Panc1 (cell line): Measurements from ENCODE around the gene GH2. TPM values are rescaled to one million over a fixed set of nuclear protein-coding genes. Genes with fewer than 3 reads are reported as not detected.

Source experiments
- ATAC-seq: fragments of 200-7000 bp; cut with Tn5 transposase; 2 replicates; pipeline ENCODE4 v1.9.1; 2020; ENCODE audit warnings: mild to moderate bottlenecking, moderate library complexity
- Bru-seq: library from RNA; stranded (reverse); fragments of 400-500 nt; gene quantifications from one replicate; lab custom pipeline; 2021; lab: Mats Ljungman, UMichigan
- BruChase-seq, 2 experiments: library from RNA; stranded (reverse); fragments of 400-500 nt; gene quantifications; one replicate each; lab custom pipeline; 2021; lab: Mats Ljungman, UMichigan
- BruUV-seq: library from RNA; stranded (reverse); fragments of 400-500 nt; replicated peaks from 2 replicates; lab custom pipeline; 2021; lab: Mats Ljungman, UMichigan
- CTCF ChIA-PET: fragments of 300-600 bp; sonication (Branson Sonifier 250); formaldehyde crosslinking; loops from one replicate; lab custom pipeline; 2022; ENCODE audit warnings: antibody characterized with exemption; lab: Charles Lee
- POLR2A ChIA-PET: fragments of 300-600 bp; sonication (Branson Sonifier 250); formaldehyde crosslinking; loops from one replicate; lab custom pipeline; 2022; ENCODE audit warnings: antibody characterized with exemption; lab: Charles Lee
- DNase-seq: peaks from one replicate; pipeline ENCODE4 v3.0.0-alpha.2; 2010; ENCODE audit warnings: low read depth, low spot score
- H3K27ac ChIP-seq: 2 replicates; pipeline ENCODE4 v1.5.1; 2011; ENCODE audit warnings: mild to moderate bottlenecking, low read length, inconsistent platforms
- H3K27me3 ChIP-seq: fragments of 200-500 bp; sonication (Bioruptor generic); 2 replicates; pipeline ENCODE4 v1.6.0; 2014; ENCODE audit warnings: low read length, inconsistent platforms; ENCODE audit not compliant: control insufficient read depth, insufficient read depth
- H3K36me3 ChIP-seq: fragments of 200-500 bp; sonication (Bioruptor generic); 2 replicates; pipeline ENCODE4 v1.5.1; 2014; ENCODE audit warnings: inconsistent platforms, mild to moderate bottlenecking, low read length, moderate library complexity; ENCODE audit not compliant: control insufficient read depth, insufficient read depth
- H3K4me1 ChIP-seq: 2 replicates; pipeline ENCODE4 v1.5.1; 2011; ENCODE audit warnings: inconsistent platforms, mild to moderate bottlenecking, low read length, moderate library complexity; ENCODE audit not compliant: control insufficient read depth, insufficient read depth
- H3K4me3 ChIP-seq, 2 experiments: 2 replicates each; pipeline ENCODE4 v1.5.1; 2011 to 2012; ENCODE audit warnings: low read depth in 2 of 2, low read length in 2 of 2, mild to moderate bottlenecking in 2 of 2, inconsistent platforms in 1 of 2, moderate library complexity in 1 of 2
- H3K9me3 ChIP-seq: fragments of 200-500 bp; sonication (Bioruptor generic); 2 replicates; pipeline ENCODE4 v1.5.1; 2014; ENCODE audit warnings: low read depth, mild to moderate bottlenecking, inconsistent platforms, low read length, moderate library complexity; ENCODE audit not compliant: control insufficient read depth, insufficient read depth
- POLR2AphosphoS5 ChIP-seq: IDR thresholded peaks from 2 replicates; pipeline ENCODE4 v1.6.1; 2012; ENCODE audit warnings: mild to moderate bottlenecking, low read depth, low read length, moderate library complexity
- SIN3A ChIP-seq: IDR thresholded peaks from 2 replicates; pipeline ENCODE4 v1.6.1; 2012; ENCODE audit warnings: low read depth, mild to moderate bottlenecking, low read length, moderate library complexity, borderline replicate concordance; ENCODE audit not compliant: insufficient read depth
- TCF7L2 ChIP-seq: IDR thresholded peaks from 2 replicates; pipeline ENCODE4 v1.6.1; 2011; ENCODE audit warnings: mild to moderate bottlenecking, low read depth, low read length, inconsistent platforms
- in situ Hi-C: cut with HindIII; loops from 2 replicates; pipeline ENCODE4 v1.10.0; 2016; ENCODE audit warnings: low sequenced_read_pairs, low pct_unique_long_range_greater_than_20kb
- intact Hi-C: fragments of 100-400 bp; cut with micrococcal nuclease; formaldehyde crosslinking; loops from one replicate; pipeline ENCODE4 v1.10.0; 2022; ENCODE audit not compliant: unreplicated experiment
- long read RNA-seq: library from polyadenylated mRNA; unstranded; transcript quantifications from one replicate; pipeline ENCODE4 v2.0.0, GENCODE V29; 2021; ENCODE audit not compliant: unreplicated experiment
- polyA plus RNA-seq: library from polyadenylated mRNA; unstranded; fragments of >200 nt; gene quantifications from one replicate; pipeline ENCODE4 v1.2.1, GENCODE V29; 2012; ENCODE audit warnings: missing spikeins; ENCODE audit not compliant: insufficient read length
- total RNA-seq: library from RNA; stranded (reverse); gene quantifications from one replicate; pipeline ENCODE4 v1.2.1, GENCODE V29; 2021; ENCODE audit not compliant: unreplicated experiment
- TF ChIP-seq, protein P1 (sequence below), 2 experiments: IDR thresholded peaks; 2 replicates each; pipeline ENCODE4 v1.6.1; 2011 to 2012; ENCODE audit warnings: low read depth in 2 of 2, control low read depth in 1 of 2, low read length in 1 of 2, mild to moderate bottlenecking in 1 of 2, moderate library complexity in 1 of 2; ENCODE audit not compliant: insufficient read depth in 1 of 2
- TF ChIP-seq, protein P2 (sequence below): fragments of 450-650 bp; IDR thresholded peaks from 2 replicates; pipeline ENCODE4 v1.5.1; 2017; ENCODE audit warnings: mild to moderate bottlenecking

GH2 gene
- total RNA-seq: not detected
- not detected for polyA plus RNA-seq
- not detected for Bru-seq, nascent RNA
- BruChase-seq, experiment 1, labeled RNA remaining after a 2-hour chase: not detected
- not detected for BruChase-seq, experiment 2, labeled RNA remaining after a 6-hour chase
- long read RNA-seq: 0 reads

DNA sequence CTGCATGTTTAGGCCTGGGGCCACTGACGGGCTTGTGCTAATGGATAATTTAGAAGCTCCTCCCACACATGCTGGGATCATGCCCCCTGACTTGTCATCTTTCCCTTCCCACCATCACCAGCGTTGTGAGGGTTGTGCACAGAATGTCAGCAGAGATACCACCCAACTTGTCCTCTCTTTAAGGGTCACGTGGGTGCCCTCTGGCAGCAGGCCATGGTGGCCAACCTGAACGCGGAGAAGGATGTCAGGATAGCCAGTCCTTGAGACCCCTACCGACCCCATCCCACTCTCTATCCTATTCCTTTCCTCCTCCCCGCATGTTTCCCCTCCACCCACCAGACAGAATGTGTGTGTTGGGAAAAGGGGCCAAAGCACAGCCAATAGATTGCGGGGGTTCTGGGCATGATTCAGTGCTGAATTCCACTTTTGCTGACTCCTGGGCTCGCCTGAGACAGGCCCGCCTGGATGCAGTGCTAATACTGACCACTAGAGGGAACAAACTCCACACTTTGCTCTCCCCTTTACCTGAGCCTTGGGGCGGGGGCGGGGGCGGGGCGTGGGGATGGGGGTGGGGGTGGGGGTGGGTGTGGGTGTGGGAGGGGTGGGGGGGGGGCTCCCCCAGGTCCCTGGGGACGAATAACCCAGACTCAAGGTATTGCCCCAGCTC, at the start of gene GH2:
TSS of gene GH2 (minus strand) at position 10 of the 667 bp plus-strand sequence. CDS start 143 bp downstream, outside the sequence.
- no TSS peak for BruUV-seq
- ATAC-seq: peak; percentile 87
- Histone ChIP-seq H3K9me3 (no peaks in the 10 kb centered on the region), H3K27me3 (no peaks in the 10 kb centered on the region), H3K27ac (no peak within 1 kb of the TSS), H3K4me1 (no peaks in the 10 kb centered on the region), H3K36me3 (no peaks in the 10 kb centered on the region), H3K4me3 (no peak within 1 kb of the TSS)
- ChIA-PET POLR2A (no interaction called here), CTCF (interaction anchor here (0.7 kb wide), 1 partner anchor 12 kb away, joined by 4 read pairs; no protein-coding TSS in a partner anchor)
- intact Hi-C loops (no loop called here), in situ Hi-C loops (no loop called here)
- DNase-seq: peak; percentile 35
- TF ChIP-seq, protein P1, sequence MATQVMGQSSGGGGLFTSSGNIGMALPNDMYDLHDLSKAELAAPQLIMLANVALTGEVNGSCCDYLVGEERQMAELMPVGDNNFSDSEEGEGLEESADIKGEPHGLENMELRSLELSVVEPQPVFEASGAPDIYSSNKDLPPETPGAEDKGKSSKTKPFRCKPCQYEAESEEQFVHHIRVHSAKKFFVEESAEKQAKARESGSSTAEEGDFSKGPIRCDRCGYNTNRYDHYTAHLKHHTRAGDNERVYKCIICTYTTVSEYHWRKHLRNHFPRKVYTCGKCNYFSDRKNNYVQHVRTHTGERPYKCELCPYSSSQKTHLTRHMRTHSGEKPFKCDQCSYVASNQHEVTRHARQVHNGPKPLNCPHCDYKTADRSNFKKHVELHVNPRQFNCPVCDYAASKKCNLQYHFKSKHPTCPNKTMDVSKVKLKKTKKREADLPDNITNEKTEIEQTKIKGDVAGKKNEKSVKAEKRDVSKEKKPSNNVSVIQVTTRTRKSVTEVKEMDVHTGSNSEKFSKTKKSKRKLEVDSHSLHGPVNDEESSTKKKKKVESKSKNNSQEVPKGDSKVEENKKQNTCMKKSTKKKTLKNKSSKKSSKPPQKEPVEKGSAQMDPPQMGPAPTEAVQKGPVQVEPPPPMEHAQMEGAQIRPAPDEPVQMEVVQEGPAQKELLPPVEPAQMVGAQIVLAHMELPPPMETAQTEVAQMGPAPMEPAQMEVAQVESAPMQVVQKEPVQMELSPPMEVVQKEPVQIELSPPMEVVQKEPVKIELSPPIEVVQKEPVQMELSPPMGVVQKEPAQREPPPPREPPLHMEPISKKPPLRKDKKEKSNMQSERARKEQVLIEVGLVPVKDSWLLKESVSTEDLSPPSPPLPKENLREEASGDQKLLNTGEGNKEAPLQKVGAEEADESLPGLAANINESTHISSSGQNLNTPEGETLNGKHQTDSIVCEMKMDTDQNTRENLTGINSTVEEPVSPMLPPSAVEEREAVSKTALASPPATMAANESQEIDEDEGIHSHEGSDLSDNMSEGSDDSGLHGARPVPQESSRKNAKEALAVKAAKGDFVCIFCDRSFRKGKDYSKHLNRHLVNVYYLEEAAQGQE (IDR thresholded peaks at IDR 0.05; ENCODE audit: insufficient read depth in 1 of 2, low read depth in 2 of 2, low read length in 1 of 2): no peak
- TF ChIP-seq, protein P2, sequence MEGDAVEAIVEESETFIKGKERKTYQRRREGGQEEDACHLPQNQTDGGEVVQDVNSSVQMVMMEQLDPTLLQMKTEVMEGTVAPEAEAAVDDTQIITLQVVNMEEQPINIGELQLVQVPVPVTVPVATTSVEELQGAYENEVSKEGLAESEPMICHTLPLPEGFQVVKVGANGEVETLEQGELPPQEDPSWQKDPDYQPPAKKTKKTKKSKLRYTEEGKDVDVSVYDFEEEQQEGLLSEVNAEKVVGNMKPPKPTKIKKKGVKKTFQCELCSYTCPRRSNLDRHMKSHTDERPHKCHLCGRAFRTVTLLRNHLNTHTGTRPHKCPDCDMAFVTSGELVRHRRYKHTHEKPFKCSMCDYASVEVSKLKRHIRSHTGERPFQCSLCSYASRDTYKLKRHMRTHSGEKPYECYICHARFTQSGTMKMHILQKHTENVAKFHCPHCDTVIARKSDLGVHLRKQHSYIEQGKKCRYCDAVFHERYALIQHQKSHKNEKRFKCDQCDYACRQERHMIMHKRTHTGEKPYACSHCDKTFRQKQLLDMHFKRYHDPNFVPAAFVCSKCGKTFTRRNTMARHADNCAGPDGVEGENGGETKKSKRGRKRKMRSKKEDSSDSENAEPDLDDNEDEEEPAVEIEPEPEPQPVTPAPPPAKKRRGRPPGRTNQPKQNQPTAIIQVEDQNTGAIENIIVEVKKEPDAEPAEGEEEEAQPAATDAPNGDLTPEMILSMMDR: peak; percentile 63

DNA sequence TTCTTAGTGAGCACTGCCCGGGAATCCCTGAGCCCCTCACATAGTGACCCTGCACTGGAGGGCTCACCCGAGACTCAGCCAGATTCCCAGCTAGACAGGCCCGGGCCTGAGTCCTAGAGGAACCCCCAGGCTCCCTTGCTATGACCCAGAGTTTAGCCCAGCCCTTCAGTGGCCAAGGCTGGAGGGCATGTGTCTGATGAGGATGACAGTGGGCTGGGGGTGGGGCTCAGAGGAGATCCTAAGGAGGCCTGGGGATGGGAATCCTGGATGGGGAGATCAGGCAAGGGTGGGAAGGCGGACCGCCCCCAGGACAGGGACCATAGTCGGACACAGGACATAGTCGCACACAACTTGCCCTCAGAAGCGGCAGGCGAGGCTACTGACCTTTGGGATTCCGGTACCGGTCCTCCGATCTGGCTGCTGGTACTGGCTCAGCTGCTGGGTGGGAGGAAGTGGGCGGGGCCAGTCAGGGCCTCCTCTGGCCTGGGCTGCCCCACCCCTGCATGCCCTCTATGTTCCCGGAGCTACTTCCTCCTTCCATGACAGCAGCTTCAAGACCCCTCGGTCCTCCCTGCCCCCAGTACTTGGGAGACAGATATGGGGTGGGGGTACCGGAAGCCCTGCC, 49.3 kb upstream of the GH2 start:
- no peaks in the 10 kb centered on the region for H3K4me1 ChIP-seq
- H3K27ac ChIP-seq: no peak overlapping the region
- no peak overlapping the region for H3K4me3 ChIP-seq
- no peaks in the 10 kb centered on the region for H3K36me3 ChIP-seq
- no peak for ATAC-seq
- in situ Hi-C loops: no loop called here
- CTCF ChIA-PET: no interaction called here
- no peak for DNase-seq
- TF ChIP-seq, protein P1 (IDR thresholded peaks at IDR 0.05; ENCODE audit: insufficient read depth in 1 of 2, low read depth in 2 of 2, low read length in 1 of 2): no peak
- TF ChIP-seq, protein P2: no peak
- no peak for TF ChIP-seq TCF7L2
- no peak for TF ChIP-seq POLR2AphosphoS5
- TF ChIP-seq SIN3A: no peak
- intact Hi-C loops: no loop called here
- no peaks in the 10 kb centered on the region for H3K9me3 ChIP-seq
- no TSS peak for BruUV-seq
- H3K27me3 ChIP-seq: no peaks in the 10 kb centered on the region
- POLR2A ChIA-PET: no interaction called here
